HepG2 (cell line): ENCODE results near the gene DEPDC5. TPM values are rescaled to one million over a fixed set of nuclear protein-coding genes. Genes with fewer than 3 reads are reported as not detected.

ENCODE experiments used
- ATF7 ChIP-seq, 2 experiments: fragments of 450-650 bp in 1 of 2; sonication (generic) in 1 of 2; formaldehyde crosslinking in 1 of 2; IDR thresholded peaks; 2 replicates each; pipeline versions ENCODE4 v1.4.0 to v1.6.1; 2016 to 2020; ENCODE audit warnings: antibody characterized with exemption in 1 of 2, mild to moderate bottlenecking in 1 of 2, missing genetic modification reagents in 1 of 2
- FOXJ3 ChIP-seq: sonication (generic); formaldehyde crosslinking; IDR thresholded peaks from 2 replicates; pipeline ENCODE4 v1.4.0; 2020; ENCODE audit warnings: missing genetic modification reagents, mild to moderate bottlenecking, borderline replicate concordance
- HDAC6 ChIP-seq: fragments of 200-600 bp; sonication (generic); IDR thresholded peaks from 2 replicates; pipeline ENCODE4 v1.7.0; 2017; ENCODE audit warnings: mild to moderate bottlenecking, antibody characterized with exemption, low read length, low read depth
- HOXA7 ChIP-seq: sonication (generic); formaldehyde crosslinking; IDR thresholded peaks from 2 replicates; pipeline ENCODE4 v1.8.1; 2022; ENCODE audit warnings: mild to moderate bottlenecking, missing genetic modification reagents, moderate library complexity
- MEIS2 ChIP-seq: sonication (generic); formaldehyde crosslinking; IDR thresholded peaks from 2 replicates; pipeline ENCODE4 v1.9.0; 2021; ENCODE audit warnings: mild to moderate bottlenecking, missing genetic modification reagents
- NFKBIZ ChIP-seq: IDR thresholded peaks from 2 replicates; pipeline ENCODE4 v1.6.1; 2018; ENCODE audit warnings: missing genetic modification reagents, missing compliant biosample characterization
- NPAS2 ChIP-seq: sonication (generic); formaldehyde crosslinking; IDR thresholded peaks from 2 replicates; pipeline ENCODE4 v1.8.0; 2022; ENCODE audit warnings: mild to moderate bottlenecking, missing genetic modification reagents, borderline replicate concordance
- RAD21 ChIP-seq: fragments of 450-650 bp; formaldehyde crosslinking; IDR thresholded peaks from 2 replicates; pipeline ENCODE4 v1.5.0; 2020; ENCODE audit warnings: mild to moderate bottlenecking
- RFX3 ChIP-seq: IDR thresholded peaks from 2 replicates; pipeline ENCODE4 v1.6.1; 2016; ENCODE audit warnings: missing biosample characterization, missing genetic modification reagents
- SIX1 ChIP-seq: sonication (generic); formaldehyde crosslinking; IDR thresholded peaks from 2 replicates; pipeline ENCODE4 v1.4.0; 2020; ENCODE audit warnings: missing genetic modification reagents, borderline replicate concordance
- SKI ChIP-seq: fragments of 450-650 bp; IDR thresholded peaks from one replicate; pipeline ENCODE4 v1.6.1; 2018; ENCODE audit warnings: mild to moderate bottlenecking; ENCODE audit not compliant: partially characterized antibody
- STAT5B ChIP-seq: sonication (generic); formaldehyde crosslinking; IDR thresholded peaks from 2 replicates; pipeline ENCODE4 v1.4.0; 2020; ENCODE audit warnings: missing genetic modification reagents
- YEATS2 ChIP-seq: sonication (generic); formaldehyde crosslinking; IDR thresholded peaks from 2 replicates; pipeline ENCODE4 v1.4.0; 2020; ENCODE audit warnings: missing genetic modification reagents, borderline replicate concordance
- ZBTB7A ChIP-seq: sonication (generic); formaldehyde crosslinking; IDR thresholded peaks from 2 replicates; pipeline ENCODE4 v1.8.0; 2022; ENCODE audit warnings: mild to moderate bottlenecking, missing genetic modification reagents
- ZNF136 ChIP-seq: sonication (generic); formaldehyde crosslinking; IDR thresholded peaks from 2 replicates; pipeline ENCODE4 v1.8.1; 2022; ENCODE audit warnings: low read depth, mild to moderate bottlenecking, moderate library complexity, missing genetic modification reagents
- ZNF138 ChIP-seq: sonication (generic); formaldehyde crosslinking; IDR thresholded peaks from 2 replicates; pipeline ENCODE4 v1.5.0; 2020; ENCODE audit warnings: mild to moderate bottlenecking, low read depth, missing genetic modification reagents
- ZNF20 ChIP-seq: sonication (generic); formaldehyde crosslinking; IDR thresholded peaks from 2 replicates; pipeline ENCODE4 v1.4.0; 2020; ENCODE audit warnings: mild to moderate bottlenecking, moderate library complexity, missing genetic modification reagents
- ZNF207 ChIP-seq: fragments of 450-650 bp; IDR thresholded peaks from 2 replicates; pipeline ENCODE4 v1.6.1; 2016; ENCODE audit warnings: antibody characterized with exemption, borderline replicate concordance
- ZNF570 ChIP-seq: sonication (generic); formaldehyde crosslinking; IDR thresholded peaks from 2 replicates; pipeline ENCODE4 v1.4.0; 2020; ENCODE audit warnings: mild to moderate bottlenecking, missing genetic modification reagents, borderline replicate concordance
- ZNF792 ChIP-seq: IDR thresholded peaks from 2 replicates; pipeline ENCODE4 v1.6.1; 2016
- polyA plus RNA-seq, 8 experiments: library from polyadenylated mRNA; depleted of rRNA in 3 of 8; stranded (reverse) in 7 of 8; unstranded in 1 of 8; fragments of >200 nt; fragmentation: Illumina TruSeq in 4 of 8; extraction: Trizol in 4 of 8; gene quantifications; 2 replicates each; pipeline versions ENCODE4 v1.2.1 to v1.2.3, GENCODE V29; 2011 to 2016; ENCODE audit warnings: low read depth in 4 of 8, missing spikeins in 1 of 8, mixed read lengths in 1 of 8; ENCODE audit not compliant: insufficient read depth in 1 of 8
- total RNA-seq, 5 experiments: library from RNA; depleted of rRNA; stranded (reverse); fragments of >200 nt; fragmentation: Illumina TruSeq; extraction: Trizol; gene quantifications; 2 replicates each; pipeline ENCODE4 v1.2.3, GENCODE V29; 2016; ENCODE audit warnings: low read depth in 1 of 5
- TF ChIP-seq, protein P1 (sequence below): sonication (generic); formaldehyde crosslinking; IDR thresholded peaks from 2 replicates; pipeline ENCODE4 v1.4.0; 2020; ENCODE audit warnings: missing genetic modification reagents, borderline replicate concordance
- TF ChIP-seq, protein P2 (sequence below): sonication (generic); formaldehyde crosslinking; IDR thresholded peaks from 2 replicates; pipeline ENCODE4 v1.5.1; 2020; ENCODE audit warnings: missing genetic modification reagents, mild to moderate bottlenecking, borderline replicate concordance
- TF ChIP-seq, protein P3 (sequence below): fragments of 450-650 bp; IDR thresholded peaks from 2 replicates; pipeline ENCODE4 v1.6.1; 2016
- TF ChIP-seq, protein P4 (sequence below): sonication (generic); formaldehyde crosslinking; IDR thresholded peaks from 2 replicates; pipeline ENCODE4 v1.5.1; 2020; ENCODE audit warnings: missing genetic modification reagents, mild to moderate bottlenecking, borderline replicate concordance

The DEPDC5 gene
- total and polyA plus RNA-seq, 2 of the 13 experiments (the other 11 are each of a cell fraction or from before 2014, with no cell fraction given): 9.8 to 12.4 TPM

DNA sequence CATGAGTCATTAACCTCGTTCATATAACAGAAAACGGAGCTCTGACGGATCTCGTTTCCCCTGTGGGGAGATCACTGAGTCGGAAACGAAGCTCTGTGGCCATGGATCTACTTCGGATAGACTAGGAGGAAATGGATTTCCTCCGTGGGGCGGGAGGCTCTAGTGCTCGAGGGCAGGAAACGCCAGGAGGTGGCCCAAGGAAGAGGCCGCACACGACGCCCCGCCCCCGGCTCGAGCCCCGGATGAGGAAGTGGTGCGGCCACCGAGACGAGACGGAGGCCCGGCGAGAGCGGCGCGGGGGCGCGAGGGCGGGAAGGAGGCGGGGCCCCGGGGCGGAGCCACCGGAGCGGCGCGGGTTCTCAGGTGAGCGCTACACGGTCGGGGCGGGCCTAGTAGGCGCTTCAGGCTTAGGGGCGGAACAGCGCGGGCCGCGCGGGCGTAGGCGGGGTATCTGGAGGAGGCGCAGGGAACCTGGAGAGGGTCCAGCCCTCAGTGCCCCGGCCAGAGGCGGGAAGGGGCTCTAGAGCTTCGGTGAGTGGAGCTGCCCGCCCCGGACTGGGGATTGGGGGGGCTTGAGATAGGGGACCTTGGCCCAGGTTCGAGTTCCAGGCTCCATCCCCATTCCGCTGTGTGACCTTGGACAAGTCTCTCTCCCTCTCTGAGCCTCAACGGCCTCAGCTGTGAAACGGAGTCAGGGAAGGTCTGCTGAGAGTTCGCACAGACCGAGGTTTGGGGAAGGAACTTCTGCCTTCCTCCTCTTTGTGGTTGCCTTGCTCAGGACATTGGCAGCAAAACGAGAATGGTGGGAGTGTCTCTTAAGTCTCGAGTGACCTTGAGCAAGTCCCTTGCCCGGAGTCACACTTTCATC lies at the start of gene DEPDC5 (continued):
- TF ChIP-seq YEATS2 (CRISPR knock-in tag): peak; percentile 96
- TF ChIP-seq ZNF792 (CRISPR knock-in tag): no peak
- TF ChIP-seq ZNF207: no peak
- TF ChIP-seq SIX1 (CRISPR knock-in tag): no peak
- no peak for TF ChIP-seq HDAC6
- peak; percentile 59 for TF ChIP-seq SKI
- TF ChIP-seq ZBTB7A: 0 out of 2 replicates have a peak, but pooled peaks have one; percentile 17
- TF ChIP-seq, protein P1, sequence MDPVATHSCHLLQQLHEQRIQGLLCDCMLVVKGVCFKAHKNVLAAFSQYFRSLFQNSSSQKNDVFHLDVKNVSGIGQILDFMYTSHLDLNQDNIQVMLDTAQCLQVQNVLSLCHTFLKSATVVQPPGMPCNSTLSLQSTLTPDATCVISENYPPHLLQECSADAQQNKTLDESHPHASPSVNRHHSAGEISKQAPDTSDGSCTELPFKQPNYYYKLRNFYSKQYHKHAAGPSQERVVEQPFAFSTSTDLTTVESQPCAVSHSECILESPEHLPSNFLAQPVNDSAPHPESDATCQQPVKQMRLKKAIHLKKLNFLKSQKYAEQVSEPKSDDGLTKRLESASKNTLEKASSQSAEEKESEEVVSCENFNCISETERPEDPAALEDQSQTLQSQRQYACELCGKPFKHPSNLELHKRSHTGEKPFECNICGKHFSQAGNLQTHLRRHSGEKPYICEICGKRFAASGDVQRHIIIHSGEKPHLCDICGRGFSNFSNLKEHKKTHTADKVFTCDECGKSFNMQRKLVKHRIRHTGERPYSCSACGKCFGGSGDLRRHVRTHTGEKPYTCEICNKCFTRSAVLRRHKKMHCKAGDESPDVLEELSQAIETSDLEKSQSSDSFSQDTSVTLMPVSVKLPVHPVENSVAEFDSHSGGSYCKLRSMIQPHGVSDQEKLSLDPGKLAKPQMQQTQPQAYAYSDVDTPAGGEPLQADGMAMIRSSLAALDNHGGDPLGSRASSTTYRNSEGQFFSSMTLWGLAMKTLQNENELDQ (CRISPR knock-in tag): no peak
- TF ChIP-seq, protein P2, sequence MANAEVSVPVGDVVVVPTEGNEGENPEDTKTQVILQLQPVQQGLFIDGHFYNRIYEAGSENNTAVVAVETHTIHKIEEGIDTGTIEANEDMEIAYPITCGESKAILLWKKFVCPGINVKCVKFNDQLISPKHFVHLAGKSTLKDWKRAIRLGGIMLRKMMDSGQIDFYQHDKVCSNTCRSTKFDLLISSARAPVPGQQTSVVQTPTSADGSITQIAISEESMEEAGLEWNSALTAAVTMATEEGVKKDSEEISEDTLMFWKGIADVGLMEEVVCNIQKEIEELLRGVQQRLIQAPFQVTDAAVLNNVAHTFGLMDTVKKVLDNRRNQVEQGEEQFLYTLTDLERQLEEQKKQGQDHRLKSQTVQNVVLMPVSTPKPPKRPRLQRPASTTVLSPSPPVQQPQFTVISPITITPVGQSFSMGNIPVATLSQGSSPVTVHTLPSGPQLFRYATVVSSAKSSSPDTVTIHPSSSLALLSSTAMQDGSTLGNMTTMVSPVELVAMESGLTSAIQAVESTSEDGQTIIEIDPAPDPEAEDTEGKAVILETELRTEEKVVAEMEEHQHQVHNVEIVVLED (CRISPR knock-in tag): peak; percentile 79; the same call in 1 of the 2 replicates
- TF ChIP-seq RAD21 (CRISPR knock-in tag): peak; percentile 34; the same call in 1 of the 2 replicates
- no peak for TF ChIP-seq ZNF136
- TF ChIP-seq, protein P3, sequence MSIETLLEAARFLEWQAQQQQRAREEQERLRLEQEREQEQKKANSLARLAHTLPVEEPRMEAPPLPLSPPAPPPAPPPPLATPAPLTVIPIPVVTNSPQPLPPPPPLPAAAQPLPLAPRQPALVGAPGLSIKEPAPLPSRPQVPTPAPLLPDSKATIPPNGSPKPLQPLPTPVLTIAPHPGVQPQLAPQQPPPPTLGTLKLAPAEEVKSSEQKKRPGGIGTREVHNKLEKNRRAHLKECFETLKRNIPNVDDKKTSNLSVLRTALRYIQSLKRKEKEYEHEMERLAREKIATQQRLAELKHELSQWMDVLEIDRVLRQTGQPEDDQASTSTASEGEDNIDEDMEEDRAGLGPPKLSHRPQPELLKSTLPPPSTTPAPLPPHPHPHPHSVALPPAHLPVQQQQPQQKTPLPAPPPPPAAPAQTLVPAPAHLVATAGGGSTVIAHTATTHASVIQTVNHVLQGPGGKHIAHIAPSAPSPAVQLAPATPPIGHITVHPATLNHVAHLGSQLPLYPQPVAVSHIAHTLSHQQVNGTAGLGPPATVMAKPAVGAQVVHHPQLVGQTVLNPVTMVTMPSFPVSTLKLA: no peak
- TF ChIP-seq NPAS2 (CRISPR knock-in tag): no peak
- TF ChIP-seq, protein P4, sequence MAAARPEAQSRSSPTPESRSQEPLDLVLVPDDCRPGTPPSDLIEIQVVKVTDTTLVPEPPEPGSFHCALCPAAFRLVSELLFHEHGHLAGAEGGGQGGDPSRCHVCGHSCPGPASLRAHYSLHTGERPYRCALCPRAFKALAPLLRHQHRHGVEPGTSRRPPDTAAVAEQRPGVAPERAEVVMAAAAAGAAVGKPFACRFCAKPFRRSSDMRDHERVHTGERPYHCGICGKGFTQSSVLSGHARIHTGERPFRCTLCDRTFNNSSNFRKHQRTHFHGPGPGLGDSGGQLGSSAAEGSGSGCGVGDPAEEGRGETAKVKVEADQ: no peak
- no peak for TF ChIP-seq ZNF138
- TF ChIP-seq HOXA7 (CRISPR knock-in tag): no peak
- no peak for TF ChIP-seq ZNF570
- peak; percentile 45; the same call in 1 of the 2 replicates for TF ChIP-seq MEIS2 (CRISPR knock-in tag)
- TF ChIP-seq ZNF20: no peak
- TF ChIP-seq RFX3 (CRISPR knock-in tag): no peak
- TF ChIP-seq STAT5B (CRISPR knock-in tag): no peak
- TF ChIP-seq ATF7 (IDR thresholded peaks at IDR 0.05): no peak
- TF ChIP-seq ATF7 (CRISPR knock-in tag; IDR thresholded peaks at IDR 0.05): no peak
- TF ChIP-seq FOXJ3 (CRISPR knock-in tag): no peak
- peak; percentile 54 for TF ChIP-seq NFKBIZ
